Lower lobe of right lung (tissue), 2 donors: Measurements from ENCODE around the gene INPP5A. TPM values are rescaled to one million over a fixed set of nuclear protein-coding genes. Genes with fewer than 3 reads are reported as not detected.

Experiments
- ATAC-seq, 2 donors: fragments of 200-7000 bp; cut with Tn5 transposase; one replicate each; pipeline ENCODE4 v1.9.1; 2020 to 2022; ENCODE audit warnings: mild to moderate bottlenecking in 2 of 2, moderate library complexity in 2 of 2
- DNase-seq: peaks from one replicate; pipeline ENCODE4 v3.0.0-alpha.2; 2020
- H3K27ac ChIP-seq: fragments of 200-600 bp; one replicate; pipeline ENCODE4 v1.8.0; 2022
- H3K27me3 ChIP-seq: fragments of 200-600 bp; one replicate; pipeline ENCODE4 v1.8.0; 2022; ENCODE audit warnings: low read depth
- H3K36me3 ChIP-seq: fragments of 200-600 bp; one replicate; pipeline ENCODE4 v1.8.0; 2022; ENCODE audit warnings: mild to moderate bottlenecking
- H3K4me1 ChIP-seq: fragments of 200-600 bp; one replicate; pipeline ENCODE4 v1.8.0; 2022
- H3K4me3 ChIP-seq: fragments of 200-600 bp; one replicate; pipeline ENCODE4 v1.8.0; 2022; ENCODE audit warnings: mild to moderate bottlenecking
- H3K9me3 ChIP-seq: fragments of 200-600 bp; one replicate; pipeline ENCODE4 v1.8.0; 2022
- intact Hi-C: fragments of 100-400 bp; cut with DNase I; formaldehyde crosslinking; loops from one replicate; pipeline ENCODE4 v1.11.0; 2022
- total RNA-seq: library from RNA; stranded (reverse); fragmentation: NEBNext Ultra II Directional; extraction: Animal tissue kit (Norgen Biotek cat#: 25700); gene quantifications from one replicate; pipeline ENCODE4 v1.2.1, GENCODE V29; 2021
- TF ChIP-seq, protein P1 (sequence below): fragments of 200-600 bp; IDR thresholded peaks from one replicate; pipeline ENCODE4 v1.8.0; 2022; ENCODE audit warnings: antibody characterized with exemption, mild to moderate bottlenecking
- donor health status: DM: no; HTN: yes; CAD: no; lungs with severe emphysema.

INPP5A gene
- total RNA-seq, 1 donor from 2014 or later = 34.1 TPM

DNA sequence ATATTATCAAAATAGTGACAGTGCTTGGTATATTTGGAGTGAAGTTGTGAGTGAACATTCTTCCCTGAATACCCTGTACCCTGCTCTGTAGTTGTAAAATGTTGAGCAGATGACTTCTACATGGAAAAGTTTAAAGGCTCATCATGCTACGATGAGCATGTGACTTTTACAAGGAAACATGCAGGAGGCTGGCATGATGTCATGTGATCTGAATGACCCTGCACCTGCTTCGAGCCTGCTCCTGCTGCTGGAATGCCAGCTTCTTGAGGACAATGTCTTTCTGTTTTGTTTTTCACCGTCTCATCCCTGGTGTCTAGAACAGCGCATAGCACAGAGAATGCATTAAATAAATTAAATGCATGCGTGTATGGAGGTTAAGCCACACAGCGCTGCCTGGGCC lies 5.4 kb upstream of the INPP5A start:
- Histone ChIP-seq H3K4me1 (peaks cover 18% of the 10 kb centered on the region), H3K9me3 (peaks cover 4% of the 10 kb centered on the region), H3K27me3 (no peaks in the 10 kb centered on the region), H3K27ac (no peak overlapping the region), H3K36me3 (no peaks in the 10 kb centered on the region), H3K4me3 (no peak overlapping the region)
- no peak for DNase-seq
- TF ChIP-seq, protein P1, sequence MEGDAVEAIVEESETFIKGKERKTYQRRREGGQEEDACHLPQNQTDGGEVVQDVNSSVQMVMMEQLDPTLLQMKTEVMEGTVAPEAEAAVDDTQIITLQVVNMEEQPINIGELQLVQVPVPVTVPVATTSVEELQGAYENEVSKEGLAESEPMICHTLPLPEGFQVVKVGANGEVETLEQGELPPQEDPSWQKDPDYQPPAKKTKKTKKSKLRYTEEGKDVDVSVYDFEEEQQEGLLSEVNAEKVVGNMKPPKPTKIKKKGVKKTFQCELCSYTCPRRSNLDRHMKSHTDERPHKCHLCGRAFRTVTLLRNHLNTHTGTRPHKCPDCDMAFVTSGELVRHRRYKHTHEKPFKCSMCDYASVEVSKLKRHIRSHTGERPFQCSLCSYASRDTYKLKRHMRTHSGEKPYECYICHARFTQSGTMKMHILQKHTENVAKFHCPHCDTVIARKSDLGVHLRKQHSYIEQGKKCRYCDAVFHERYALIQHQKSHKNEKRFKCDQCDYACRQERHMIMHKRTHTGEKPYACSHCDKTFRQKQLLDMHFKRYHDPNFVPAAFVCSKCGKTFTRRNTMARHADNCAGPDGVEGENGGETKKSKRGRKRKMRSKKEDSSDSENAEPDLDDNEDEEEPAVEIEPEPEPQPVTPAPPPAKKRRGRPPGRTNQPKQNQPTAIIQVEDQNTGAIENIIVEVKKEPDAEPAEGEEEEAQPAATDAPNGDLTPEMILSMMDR = no peak
- intact Hi-C loops = no loop called here
- ATAC-seq = no peak

DNA sequence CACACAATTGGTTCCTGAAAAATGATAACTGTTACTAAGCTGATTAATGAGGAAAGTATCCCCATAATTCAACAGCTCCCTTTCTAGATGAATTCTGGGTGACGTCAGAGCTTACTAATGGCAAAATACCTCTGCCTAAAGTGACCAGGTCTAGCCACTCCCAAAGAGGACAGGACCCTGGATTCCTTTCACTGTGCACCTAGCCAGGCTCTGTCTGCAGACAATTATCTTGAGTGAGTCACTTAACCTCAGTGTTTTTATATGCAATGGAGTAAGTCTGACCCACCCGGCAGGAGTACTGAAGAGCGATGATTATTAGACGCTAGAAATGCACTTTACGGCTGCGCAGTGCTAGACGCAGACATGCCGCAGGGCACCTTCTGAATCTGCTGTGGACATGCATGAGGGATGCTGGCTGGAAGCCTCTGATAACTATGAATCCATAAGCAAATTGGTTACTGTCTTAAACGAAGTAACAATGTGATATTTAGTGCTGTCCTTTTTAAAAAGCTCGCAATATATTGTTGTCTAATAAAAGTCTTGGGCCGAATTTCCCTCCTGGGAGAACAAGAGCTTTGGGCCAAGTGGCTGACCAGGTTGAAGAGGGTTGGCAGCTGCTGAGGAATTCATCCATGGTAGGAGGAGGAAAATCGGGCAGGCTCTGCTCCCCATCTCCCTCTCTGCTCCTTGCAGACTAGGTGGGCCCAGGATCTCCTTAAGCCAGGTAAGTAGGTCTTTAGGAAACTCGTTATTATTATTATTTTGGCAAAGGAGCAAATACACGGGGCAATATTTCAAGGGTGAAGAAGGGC lies 4.6 kb upstream of the INPP5A start:
- ATAC-seq = no peak
- Histone ChIP-seq H3K36me3 (no peaks in the 10 kb centered on the region), H3K27me3 (no peaks in the 10 kb centered on the region), H3K4me3 (no peak overlapping the region), H3K4me1 (peaks cover 18% of the 10 kb centered on the region), H3K9me3 (peaks cover 4% of the 10 kb centered on the region), H3K27ac (peak overlapping the region; percentile 87)
- intact Hi-C loops = no loop called here
- TF ChIP-seq, protein P1 = no peak
- DNase-seq = no peak

DNA sequence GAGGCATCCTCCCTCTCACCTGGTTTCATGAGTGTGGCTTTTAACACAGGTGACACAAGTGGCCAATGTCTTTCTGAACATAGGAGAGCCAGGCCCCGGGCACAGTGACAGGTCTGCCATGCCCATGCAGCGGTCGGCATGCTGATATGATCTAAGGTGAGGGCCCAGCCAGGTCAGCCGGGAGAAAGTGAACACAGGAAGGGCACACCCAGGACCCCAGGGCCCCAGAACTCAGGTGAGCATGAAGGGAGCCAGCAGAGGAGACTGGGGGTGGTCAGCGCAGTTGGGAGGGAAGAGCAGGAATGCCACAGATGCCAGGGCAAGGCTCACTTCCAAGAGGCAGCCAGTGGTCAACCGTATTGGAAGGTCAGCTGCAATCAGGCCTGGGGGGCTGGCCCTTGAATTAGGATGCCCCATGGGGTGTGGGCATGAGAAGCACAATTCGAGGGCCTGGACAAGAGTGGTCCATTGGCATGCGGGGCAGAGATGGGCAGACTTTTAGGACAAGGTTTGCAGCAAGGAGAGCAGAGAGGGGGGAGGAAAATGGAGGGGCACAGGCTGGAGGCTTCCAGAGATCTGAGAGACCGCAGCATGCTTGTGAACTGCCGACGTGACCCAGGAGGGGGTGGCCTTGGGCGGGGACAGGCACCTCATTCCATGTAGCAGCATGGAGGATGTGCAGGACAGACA lies 3.9 kb upstream of the INPP5A start:
- intact Hi-C loops = no loop called here
- H3K27ac ChIP-seq = peak overlapping the region; percentile 87
- H3K9me3 ChIP-seq = peaks cover 4% of the 10 kb centered on the region
- H3K4me1 ChIP-seq = peaks cover 24% of the 10 kb centered on the region
- no peak for ATAC-seq
- DNase-seq = peak; percentile 41
- H3K4me3 ChIP-seq = no peak overlapping the region
- H3K27me3 ChIP-seq = no peaks in the 10 kb centered on the region
- H3K36me3 ChIP-seq = no peaks in the 10 kb centered on the region
- TF ChIP-seq, protein P1 = no peak

DNA sequence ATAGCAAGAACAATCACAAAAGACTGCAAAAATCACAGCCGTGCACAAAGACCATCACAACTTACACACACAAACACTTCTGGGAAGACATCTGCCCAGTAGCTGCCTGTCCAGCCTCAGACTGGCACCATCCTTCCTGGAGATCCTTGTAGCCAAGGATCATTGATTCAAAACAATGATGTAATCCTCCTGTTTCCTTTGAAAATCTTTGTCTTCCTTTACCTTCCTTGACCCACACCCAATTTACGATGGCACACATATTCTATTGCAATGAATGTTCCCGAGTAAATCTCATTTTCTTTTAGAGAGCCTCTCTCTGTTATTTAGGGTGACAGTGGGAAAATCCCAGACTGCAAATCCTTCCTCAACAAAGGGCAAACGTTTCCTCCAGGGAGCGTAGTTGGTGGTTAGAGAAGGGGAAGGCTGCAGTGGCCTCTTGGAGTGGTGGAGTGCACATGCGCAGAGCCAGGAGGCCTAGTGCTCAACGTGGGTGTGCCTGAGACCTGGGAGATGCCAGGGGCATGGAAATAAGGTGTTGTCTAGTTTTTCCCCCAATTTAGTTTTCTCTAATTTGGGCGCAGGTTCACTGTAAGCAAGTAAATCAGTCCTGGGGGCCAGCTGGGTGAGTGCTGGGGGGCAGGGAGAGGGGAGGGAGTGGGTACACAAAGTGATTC lies 3.1 kb upstream of the INPP5A start:
- no peak overlapping the region for H3K4me3 ChIP-seq
- intact Hi-C loops = no loop called here
- H3K9me3 ChIP-seq = peaks cover 4% of the 10 kb centered on the region
- peak; percentile 29 for DNase-seq
- TF ChIP-seq, protein P1 = no peak
- H3K27ac ChIP-seq = peak overlapping the region; percentile 87
- no peak for ATAC-seq
- peaks cover 33% of the 10 kb centered on the region for H3K4me1 ChIP-seq
- no peaks in the 10 kb centered on the region for H3K36me3 ChIP-seq
- no peaks in the 10 kb centered on the region for H3K27me3 ChIP-seq

DNA sequence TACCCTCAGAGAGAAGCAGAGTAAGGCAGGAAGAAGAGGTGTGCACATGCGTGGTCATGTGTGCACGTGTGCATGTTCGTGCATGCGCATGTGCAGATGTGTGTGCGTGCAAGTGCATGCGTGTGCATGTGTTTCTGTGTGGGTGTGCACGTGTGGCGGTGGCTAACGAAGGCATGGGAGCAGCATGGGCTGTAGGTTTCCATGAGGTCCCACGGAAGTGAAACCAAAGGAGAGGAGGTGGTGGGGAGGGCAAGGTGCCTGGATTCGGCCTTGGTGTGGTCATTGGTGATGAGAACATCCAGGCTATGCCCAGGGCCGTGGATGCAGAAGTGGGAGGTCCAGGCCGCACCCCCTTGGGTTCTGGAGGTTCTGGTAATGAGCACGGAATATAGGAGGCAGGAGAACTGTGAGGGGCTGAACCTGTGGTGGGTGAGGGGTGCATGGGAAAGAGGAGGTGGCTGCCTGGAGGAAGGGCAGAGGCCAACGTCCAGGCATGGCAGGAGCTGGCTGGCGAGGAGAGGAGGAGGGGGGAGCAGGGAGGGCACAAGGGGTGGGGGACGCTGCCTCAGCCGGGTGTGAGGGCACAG lies 2.4 kb upstream of the INPP5A start:
- H3K36me3 ChIP-seq = no peaks in the 10 kb centered on the region
- peak overlapping the region; percentile 80 for H3K4me3 ChIP-seq
- no peak for ATAC-seq
- H3K4me1 ChIP-seq = peaks cover 39% of the 10 kb centered on the region
- DNase-seq = peak; percentile 48
- TF ChIP-seq, protein P1 = no peak
- peak overlapping the region; percentile 87 for H3K27ac ChIP-seq
- peaks cover 4% of the 10 kb centered on the region for H3K9me3 ChIP-seq
- no peaks in the 10 kb centered on the region for H3K27me3 ChIP-seq
- intact Hi-C loops = no loop called here
